Jurkat, Clone E6-1 (cell line): ENCODE measurements around the gene RRP15.

ENCODE experiments used
- DNase-seq: peaks from one replicate; pipeline ENCODE4 v3.0.0-alpha.2; 2011; ENCODE audit warnings: low read depth, low spot score
- H3K4me3 ChIP-seq: 2 replicates; pipeline ENCODE4 v1.5.1; 2011; ENCODE audit warnings: mild to moderate bottlenecking, low read length, control low read depth, moderate library complexity

The RRP15 gene

DNA sequence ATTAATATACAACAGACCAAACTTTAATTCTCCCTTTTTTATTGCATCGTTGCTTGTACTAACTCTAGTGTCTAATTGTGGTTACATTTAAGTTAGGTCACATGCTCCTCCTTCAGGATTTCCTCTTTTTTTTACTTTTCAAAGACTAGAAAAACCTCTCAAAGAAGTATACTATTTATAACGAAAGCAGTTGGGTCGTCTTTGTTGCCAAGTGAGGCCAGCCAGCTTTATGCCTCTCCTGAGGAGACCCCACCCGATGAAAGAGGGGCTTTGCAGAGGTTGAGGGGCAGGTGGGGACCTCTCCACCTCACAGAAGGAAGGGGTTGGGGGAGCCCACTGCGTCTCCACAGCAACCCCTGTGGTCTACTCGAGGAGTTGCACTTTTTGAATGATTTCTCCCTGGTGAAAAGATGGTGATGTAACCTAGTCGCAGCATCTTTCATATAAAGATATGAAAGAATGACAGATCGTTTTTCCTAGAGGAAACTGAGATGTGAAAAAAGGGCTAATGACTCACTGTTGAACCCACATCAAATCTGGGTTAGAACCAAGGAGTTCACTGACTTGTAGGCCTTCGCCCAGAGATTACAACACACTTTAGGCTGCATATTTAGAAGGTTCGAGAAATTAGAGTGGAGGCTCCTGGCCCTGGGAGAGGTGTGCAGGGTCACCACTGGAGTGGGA is 66.4 kb downstream of the RRP15 start:
- DNase-seq: peak; percentile 38
- peak overlapping the region; percentile 25 for H3K4me3 ChIP-seq

DNA sequence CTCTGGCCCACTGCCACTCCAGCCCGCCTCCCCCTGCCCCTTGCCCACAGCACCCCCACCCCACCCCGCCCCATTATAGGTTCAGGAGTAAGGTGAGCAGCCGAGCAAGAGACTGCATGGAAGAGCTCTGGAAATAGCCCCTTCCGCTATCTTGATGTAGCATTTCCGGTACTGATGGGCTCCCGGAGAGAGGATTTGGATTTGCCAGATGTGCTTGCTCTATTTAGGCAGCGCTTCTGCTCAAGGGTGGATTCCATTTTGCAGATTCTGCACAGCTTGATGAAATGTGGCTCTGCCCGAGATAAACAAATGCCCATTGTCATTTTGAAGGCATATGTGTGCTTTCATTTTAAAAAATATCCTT is 67.0 kb downstream of the RRP15 start:
- DNase-seq: no peak
- no peak overlapping the region for H3K4me3 ChIP-seq

DNA sequence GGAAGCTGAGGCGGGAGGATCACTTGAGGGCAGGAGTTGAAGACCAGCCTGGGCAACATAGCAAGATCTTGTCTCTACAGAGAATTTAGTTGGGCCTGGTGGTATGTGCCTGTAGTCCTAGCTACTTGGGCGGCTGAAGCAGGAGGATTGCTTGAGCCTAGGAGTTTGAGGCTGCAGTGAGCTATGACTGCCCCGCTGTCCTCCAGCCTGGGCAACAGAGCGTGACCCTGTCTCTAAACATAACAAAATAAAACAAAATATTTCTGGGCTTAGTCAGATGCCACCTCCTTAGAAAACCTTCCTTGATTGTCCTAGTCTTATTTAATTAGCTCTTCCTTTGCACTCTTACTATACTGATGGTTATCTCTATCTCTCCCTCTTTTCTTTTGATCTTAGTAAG is 68.6 kb downstream of the RRP15 start:
- H3K4me3 ChIP-seq: no peak overlapping the region
- DNase-seq: no peak

DNA sequence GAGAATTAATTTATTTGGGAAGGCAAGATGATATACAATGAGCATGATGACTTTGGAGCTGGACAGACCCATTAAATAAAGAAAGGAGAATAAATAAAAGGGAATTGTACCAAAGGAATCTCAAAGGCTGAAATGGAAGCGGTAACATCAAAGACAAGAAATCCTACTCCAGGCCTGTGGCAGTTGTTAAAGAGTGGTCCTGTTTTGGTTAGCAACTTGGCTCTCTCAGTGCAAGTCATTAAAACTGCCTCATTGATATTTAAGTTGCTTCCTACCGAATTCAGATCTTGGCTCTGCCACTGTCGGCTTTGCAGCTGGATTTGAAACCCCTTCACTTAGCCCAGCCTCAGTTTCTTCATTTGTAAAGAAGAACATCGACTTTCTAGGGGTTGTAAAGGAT is 70.2 kb downstream of the RRP15 start:
- DNase-seq: no peak
- H3K4me3 ChIP-seq: no peak overlapping the region

DNA sequence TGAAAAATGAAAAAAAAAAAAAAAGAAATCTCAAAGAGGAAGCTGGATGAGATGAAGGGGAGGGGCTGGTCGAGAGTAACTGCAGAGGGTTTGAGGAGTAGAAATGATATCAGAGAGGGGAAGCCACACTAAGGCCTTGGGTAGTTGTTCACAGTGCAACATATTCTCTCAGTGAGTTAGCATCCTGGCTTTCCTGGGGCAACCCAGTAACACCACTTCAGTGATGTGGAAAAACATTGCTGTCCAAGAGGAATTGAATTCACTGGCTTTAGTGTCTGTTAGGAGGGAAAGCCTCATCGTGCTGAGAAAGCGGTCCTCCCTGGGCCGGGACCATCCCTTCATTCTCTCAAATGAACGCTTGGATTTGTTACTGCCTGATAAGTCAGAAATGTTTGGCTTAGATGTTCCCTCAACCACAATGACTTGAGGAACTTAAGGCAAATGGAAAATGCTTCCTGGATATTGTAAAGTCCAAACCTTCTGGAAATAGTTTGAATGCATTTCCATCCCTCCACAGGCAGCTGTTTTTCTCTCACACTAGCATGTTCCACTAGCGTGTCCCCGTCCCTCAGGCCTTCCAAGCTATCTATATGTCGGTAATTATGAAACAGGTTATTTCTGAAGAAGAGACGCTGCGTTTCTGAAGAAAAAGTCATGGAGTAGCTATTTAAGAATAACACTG is 72.3 kb downstream of the RRP15 start:
- DNase-seq: no peak

DNA sequence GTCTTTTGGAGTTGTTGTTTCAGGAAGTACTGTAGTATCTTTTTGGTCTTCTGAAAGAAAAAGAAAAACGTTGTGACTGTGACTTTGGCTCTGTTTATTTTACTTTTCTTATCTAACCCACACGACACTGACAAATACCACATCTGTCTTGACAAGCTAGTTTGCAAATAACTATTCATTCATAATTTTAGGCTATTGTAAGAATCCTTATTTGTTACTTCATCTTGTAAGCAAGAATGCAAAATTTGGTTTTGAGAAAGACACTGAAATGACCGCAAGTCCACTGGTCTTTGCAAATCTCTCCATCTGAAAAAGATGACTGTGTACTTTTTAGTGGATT is 72.8 kb downstream of the RRP15 start:
- no peak for DNase-seq
- H3K4me3 ChIP-seq: no peak overlapping the region

More for the DNA sequence above, 72.3 kb downstream of the RRP15 start:
- no peak overlapping the region for H3K4me3 ChIP-seq

DNA sequence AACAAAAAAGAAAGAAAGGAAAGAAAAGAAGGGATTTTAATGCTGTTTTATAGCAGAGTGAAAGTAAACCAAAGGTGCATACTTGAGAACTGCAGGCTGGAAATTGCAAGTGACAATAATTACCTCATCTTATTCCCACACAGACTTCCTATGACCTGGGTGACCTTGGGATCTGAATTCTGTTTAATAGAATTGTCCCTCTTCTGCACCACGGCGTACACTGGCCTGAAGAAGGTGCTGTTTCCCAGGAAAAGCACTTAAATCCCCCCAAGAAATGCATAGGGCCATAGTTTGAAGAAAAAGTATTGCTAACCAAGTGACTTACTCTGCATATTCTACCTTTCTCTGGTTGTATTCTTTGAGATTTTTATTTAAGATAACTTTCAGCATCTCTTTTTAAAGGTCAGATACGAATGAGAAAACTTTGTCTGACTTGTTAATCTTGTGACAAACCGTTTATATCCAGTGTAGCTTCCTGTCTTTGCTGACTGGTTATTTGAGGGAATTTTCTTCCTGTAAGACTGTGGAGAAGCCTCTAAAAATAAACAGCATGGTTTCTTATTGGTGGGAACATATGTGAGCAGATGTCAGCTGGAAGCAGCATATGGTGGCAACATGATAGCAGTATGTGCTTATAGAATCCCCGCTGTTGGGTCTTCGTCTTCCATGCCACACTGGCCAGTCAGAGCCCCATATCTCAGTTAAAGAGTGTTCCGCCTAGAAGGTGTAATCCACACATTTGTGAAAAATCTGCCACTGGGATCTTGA is 76.4 kb downstream of the RRP15 start:
- DNase-seq: peak; percentile 14

DNA sequence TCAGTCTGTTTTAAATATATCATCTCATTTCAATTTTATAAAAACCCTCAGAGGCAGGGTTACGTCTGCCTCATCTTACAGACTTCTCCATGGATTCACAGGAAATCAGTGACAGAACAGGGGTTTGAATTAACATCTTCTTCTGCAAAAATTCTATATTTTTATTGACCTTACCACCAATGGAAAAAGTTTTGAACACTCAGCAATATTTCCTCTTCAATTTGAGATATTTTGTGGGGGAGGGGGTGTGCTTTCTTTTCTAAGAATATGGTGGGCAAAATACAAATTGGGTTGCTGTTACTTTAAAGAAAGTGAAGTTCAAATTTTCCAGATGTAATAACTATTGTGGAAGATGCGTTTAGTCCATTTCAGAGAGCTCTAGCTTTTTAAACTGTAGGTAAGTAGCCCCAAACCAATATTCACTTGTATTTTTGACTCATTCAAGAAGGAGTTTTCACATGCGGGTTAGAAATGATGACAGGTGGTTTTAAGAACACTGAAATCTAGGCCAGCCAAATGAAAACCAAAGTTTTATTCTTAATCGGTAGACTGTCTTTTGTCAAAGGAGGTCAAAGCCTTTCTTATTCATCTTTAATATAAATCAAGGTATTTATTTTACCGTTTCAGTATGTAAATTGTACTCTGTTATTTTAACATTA is 77.5 kb downstream of the RRP15 start:
- no peak overlapping the region for H3K4me3 ChIP-seq
- DNase-seq: no peak

More for the DNA sequence above, 76.4 kb downstream of the RRP15 start:
- no peak overlapping the region for H3K4me3 ChIP-seq

DNA sequence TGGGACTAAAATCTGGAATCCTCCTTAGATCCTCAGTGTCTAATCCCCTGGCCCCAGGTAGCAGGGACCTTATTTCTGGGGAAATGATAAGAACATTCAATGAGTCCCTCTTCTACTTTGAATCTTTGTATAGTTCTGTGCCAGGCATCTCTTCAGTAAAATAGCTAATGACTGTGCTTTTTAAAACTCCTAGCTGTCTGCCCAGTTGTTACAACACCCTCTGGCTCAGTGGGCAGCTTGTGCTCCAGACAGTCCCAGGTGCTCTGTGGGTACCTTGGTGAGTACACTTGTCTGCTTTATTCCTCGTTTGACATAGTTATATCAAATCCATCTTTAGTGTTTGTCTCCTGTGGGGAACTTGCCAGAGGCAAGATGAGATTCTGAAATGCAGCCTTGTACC is 78.0 kb downstream of the RRP15 start:
- no peak for DNase-seq
- H3K4me3 ChIP-seq: no peak overlapping the region

DNA sequence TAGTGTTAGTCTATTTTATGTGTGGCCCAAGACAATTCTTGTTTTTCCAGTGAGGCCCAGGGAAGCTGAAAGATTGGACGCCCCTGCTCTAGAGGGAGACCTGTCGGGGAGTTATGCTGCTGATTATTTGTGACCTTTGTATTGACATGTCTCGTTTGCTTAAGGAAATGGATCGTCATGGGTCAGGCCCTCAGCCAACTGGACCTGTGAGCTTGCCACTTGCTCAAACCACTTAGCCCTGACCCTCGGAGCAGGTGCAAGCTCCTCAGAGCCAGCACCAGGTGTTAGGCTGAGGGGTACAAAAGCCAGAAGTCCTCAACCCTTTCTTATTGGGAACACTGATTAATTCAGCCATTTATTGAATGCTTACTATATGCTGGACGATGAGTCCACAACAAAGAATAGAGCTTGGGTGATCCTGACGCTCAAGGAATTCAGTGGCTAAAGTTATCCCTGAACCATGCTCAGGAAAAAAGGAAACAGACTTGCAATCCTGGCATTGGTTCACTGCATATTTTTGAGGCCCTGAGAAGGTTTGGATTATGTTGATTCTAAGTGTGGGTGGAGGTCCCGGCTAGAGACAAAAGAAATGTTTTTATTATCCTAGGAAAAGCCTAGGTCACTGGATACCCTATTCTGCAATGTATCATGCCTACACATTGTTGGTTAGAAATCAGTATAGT is 79.1 kb downstream of the RRP15 start:
- H3K4me3 ChIP-seq: no peak overlapping the region
- DNase-seq: no peak

DNA sequence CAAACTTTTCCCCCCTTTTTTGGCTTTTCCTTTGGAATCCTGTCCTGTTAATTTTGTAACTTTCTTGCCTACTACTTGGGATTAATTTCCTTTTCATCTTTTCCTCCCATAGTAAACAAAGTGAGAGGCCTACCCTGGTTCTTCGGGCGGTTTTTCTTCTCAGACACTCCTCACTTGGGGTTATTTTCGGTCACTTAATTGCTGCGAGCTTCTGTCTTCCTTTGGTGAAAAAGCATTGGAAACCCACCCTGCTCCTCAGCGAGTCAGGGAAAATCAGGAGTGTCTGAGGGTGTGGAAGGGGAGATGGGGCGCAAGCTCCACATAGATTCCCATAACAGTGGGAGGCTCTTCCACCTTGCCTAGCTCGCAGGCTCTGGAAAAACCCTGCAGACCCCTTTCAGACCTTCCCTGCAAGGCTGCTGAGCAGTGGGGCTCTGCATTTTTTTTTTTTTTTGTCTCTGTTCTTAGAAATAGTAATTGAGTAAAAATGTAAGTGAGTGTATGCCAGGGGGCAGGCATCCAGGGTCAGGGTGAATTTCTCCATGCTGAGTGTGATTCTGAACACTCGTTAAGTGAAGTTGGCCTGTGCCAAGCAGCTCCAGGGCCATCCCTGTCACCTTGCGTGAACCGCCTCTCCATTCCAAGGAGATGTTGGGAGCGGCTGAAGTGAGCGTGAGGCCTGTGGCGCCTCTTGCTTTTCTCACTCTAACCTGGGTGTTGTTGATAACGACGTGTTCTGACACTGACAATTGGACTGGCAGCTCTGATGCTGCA is 80.3 kb downstream of the RRP15 start:
- H3K4me3 ChIP-seq: no peak overlapping the region
- DNase-seq: no peak

DNA sequence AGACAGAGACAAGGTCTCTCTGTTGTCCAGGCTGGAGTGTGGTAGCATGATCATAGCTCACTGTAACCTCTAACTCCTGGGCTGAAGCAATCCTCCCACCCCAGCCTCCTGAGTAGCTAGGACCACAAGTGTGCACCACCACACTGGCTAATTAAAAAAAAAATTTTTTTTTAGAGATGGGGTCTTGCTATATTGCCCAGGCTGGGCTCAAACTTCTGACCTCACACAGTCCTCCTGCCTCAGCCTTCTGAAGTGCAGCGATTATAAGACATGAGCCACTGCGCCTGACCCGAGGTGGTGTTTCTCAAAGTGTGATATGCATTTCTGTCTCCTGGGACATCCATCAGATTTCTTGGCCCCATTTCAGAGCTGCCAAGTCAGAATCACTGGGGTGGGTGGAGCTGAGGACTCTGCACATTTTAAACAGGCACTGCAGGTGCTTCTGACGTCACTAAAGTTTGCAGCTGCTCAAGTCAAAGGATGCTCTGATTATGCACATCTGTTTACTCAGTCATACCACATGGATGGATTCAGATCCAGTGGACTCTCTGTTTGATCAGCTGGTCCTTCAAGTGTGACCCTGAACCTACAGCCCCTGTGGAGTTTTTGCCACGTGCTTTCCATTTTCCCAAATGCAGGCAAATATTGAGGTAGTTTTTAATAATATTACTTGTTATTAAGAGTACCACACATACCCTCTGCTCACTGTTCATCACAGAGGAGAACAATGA is 81.4 kb downstream of the RRP15 start:
- no peak overlapping the region for H3K4me3 ChIP-seq
- no peak for DNase-seq

DNA sequence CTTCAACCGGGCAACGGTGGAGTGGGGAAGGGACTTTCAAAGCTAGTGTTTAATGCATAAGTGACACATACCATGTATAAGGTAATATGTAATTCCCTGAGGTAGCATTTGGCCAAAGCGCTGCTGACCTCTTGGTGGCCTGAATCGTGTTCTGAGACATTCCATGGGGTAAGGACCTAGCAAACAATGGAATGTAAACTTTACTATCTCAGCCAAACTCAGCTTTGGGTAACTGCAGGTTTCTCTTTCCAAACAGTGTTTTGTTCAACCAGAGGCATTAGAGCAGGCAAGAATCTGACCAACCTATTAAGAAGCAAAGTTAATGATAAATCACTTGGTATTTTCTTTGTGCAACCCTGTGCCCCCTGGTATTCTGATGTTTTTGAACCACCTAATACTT is 82.0 kb downstream of the RRP15 start:
- H3K4me3 ChIP-seq: no peak overlapping the region
- no peak for DNase-seq

DNA sequence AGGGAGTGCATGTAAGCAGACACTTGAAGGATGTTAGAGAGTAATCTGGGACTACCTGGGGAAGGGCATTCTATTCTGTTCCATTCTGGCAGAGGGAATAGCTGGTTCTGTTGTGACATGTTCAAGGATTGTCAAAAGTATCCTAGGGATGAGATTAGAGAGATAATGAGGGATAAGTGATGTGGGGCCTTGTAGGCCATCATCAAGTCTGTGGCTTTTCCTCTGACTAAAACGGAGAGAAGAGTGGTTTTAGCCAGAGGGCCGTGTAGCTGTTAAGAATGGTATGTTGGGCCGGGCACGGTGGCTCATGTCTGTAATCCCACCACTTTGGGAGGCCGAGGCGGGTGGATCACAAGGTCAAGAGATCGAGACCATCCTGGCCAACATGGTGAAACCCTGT is 83.6 kb downstream of the RRP15 start:
- DNase-seq: no peak
- H3K4me3 ChIP-seq: no peak overlapping the region

DNA sequence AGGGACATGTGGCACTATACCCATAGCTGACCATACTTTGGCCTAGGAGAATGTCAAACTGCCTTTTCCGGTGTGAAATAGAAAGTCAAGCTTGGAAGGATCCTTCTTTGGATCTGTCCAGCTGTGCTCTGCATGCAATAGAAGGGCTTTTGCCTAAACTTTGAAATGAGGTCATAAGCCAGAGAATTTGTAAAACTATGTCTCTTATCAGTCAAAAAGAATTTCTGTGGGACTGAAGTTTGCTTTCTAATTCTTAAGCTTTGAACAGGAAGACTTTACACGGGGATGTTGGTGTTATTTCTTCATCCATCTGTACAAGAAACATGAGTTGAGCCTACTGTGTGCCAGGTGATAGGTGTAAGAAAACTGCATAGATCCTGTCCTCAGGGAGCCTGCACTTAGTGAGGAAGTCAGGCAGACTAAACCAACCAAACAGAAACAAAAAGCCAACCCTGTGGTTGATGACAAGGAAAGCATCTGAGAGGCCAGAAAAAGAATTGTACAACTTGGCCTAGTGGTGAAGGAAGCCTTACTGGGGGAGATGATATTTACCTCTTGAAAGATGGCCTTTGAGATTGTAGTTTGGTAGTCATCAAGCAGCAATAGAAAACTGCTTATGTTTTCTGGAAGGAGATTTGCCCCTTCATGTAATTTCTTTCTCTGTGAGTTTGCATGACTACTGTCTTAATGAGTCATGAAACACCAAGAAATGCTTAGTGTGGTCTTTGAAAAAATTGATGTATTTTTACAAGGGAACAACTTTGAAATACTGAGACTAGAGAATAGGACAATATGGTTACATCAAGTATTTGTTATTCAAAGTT is 84.8 kb downstream of the RRP15 start:
- no peak overlapping the region for H3K4me3 ChIP-seq
- no peak for DNase-seq

DNA sequence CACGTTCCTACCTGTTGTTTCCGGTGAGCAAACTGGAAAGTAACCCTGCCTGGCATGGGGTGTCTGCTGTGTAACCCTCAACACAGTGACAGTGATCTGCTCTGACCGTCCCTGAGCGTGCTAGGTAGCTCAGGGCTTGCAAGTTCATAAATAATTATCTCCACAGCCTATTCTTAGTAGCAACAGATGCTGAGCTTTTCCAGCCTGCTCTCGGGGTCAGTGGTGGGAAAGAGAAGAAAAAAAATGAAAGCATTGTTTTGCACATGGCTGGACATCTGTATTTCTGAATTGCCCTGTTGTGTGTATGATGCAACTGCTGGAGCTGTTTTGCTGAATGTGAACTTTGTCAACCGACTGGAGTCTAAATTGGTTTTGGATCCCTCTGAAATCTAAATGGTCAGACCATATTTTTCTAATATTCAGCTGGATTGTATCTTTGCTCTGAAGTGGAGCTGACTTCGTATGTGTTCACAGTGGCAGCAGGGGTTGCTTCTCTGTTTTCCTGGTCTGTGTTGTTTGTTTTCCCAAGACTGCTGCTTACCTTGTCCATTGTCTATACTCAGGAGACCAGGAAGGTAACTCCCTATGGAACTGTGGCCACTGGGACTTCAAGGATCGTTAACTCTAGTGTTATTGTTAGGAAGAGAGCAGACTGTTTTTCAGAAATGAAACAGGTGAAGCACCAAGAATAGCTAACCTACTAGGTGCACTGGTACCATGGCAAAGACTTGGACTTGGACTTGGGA is 87.0 kb downstream of the RRP15 start:
- no peak overlapping the region for H3K4me3 ChIP-seq
- DNase-seq: no peak
